Suprapubic skin (tissue), 3 donors: ENCODE results near the gene YPEL5.

Source experiments
- CTCF ChIP-seq, 2 donors: fragments of 200-600 bp in 1 of 2; fragments of 450-650 bp in 1 of 2; sonication (generic) in 1 of 2; IDR thresholded peaks; one replicate each; pipeline ENCODE4 v1.5.1; 2016 to 2019; ENCODE audit warnings: antibody characterized with exemption in 2 of 2, mild to moderate bottlenecking in 1 of 2, moderate library complexity in 1 of 2
- POLR2A ChIP-seq, 2 donors: fragments of 450-650 bp; IDR thresholded peaks; one replicate each; pipeline ENCODE4 v1.6.1; 2017; ENCODE audit warnings: antibody characterized with exemption in 2 of 2, mild to moderate bottlenecking in 2 of 2, moderate library complexity in 2 of 2

- TF ChIP-seq CTCF (IDR thresholded peaks at IDR 0.05) (no peak), POLR2A (IDR thresholded peaks at IDR 0.05) (no peak)
Measured at GRCh38 chr2:30112561-30112960, 34.2 kb upstream of the YPEL5 start.
